ENCODE results near the gene THSD7B.

Gene THSD7B

DNA sequence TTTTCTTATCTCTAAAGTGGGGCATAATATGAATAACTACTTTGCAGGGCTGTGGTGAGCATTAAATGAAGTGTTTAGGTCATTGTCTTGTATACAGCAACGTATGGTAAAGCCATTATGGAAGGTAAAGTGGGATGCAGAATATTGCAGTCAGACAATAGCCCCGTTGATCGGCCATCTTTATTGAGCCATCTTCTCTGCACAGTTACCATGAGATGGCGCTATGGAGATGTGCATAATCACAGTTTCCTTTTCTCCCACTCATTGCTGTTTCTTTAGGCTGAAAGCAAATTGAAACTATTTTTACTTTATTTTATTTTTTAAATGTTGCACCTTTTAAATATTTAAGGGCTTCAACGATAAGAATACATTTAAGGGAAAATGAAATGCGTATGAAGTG, 108.9 kb downstream of the THSD7B start:
- Histone ChIP-seq H3K9ac (ENCODE audit: low read depth, low read length, poor library complexity) (no peak overlapping the region), H3K27me3 (ENCODE audit: control insufficient read depth in 3 of 3, insufficient read depth in 3 of 3, low read depth in 1 of 3, low read length in 3 of 3) (no peaks in the 10 kb centered on the region), H3K14ac (ENCODE audit: low read length) (no peak overlapping the region), H3K79me1 (ENCODE audit: low read depth, low read length) (no peaks in the 10 kb centered on the region), H3K23ac (ENCODE audit: low read depth, low read length, poor library complexity) (no peak overlapping the region), H2BK120ac (ENCODE audit: low read depth, low read length) (no peak overlapping the region), H3K4me1 (ENCODE audit: control insufficient read depth in 2 of 2, insufficient read depth in 1 of 2, low read depth in 1 of 2, low read length in 2 of 2) (no peaks in the 10 kb centered on the region), H4K91ac (ENCODE audit: low read depth, low read length, poor library complexity) (no peak overlapping the region), H2BK5ac (ENCODE audit: low read length) (no peak overlapping the region), H3K4me3 (ENCODE audit: low read length in 2 of 2) (no peak overlapping the region), H3K4me2 (ENCODE audit: insufficient read depth, low read length, poor library complexity, severe bottlenecking) (no peak overlapping the region), H2AFZ (ENCODE audit: low read length) (no peak overlapping the region), H3K9me3 (replicated peaks in 1 of 2; ENCODE audit: control insufficient read depth in 2 of 2, insufficient read depth in 1 of 2, low read depth in 1 of 2, low read length in 2 of 2) (no peaks in the 10 kb centered on the region), H3K27ac (replicated peaks; ENCODE audit: low read length) (no peak overlapping the region), H2BK15ac (ENCODE audit: low read length) (no peak overlapping the region), H3K36me3 (replicated peaks in 1 of 2; ENCODE audit: control insufficient read depth in 2 of 2, insufficient read depth in 2 of 2, low read length in 2 of 2) (no peaks in the 10 kb centered on the region), H3K4ac (ENCODE audit: low read length) (no peak overlapping the region), H3K18ac (ENCODE audit: low read length) (no peak overlapping the region), H2BK12ac (ENCODE audit: low read length) (no peak overlapping the region), H4K8ac (ENCODE audit: low read depth, low read length) (no peak overlapping the region), H2AK5ac (ENCODE audit: low read depth, low read length) (no peak overlapping the region)
- peak; percentile 8 for DNase-seq (ENCODE audit: low spot score)
- no CpG with 5 or more reads among the region's 6 CpGs for WGBS, 2 donors (ENCODE audit: extremely low coverage in 2 of 2, insufficient read length in 2 of 2, insufficient replicate concordance in 1 of 2)

DNA sequence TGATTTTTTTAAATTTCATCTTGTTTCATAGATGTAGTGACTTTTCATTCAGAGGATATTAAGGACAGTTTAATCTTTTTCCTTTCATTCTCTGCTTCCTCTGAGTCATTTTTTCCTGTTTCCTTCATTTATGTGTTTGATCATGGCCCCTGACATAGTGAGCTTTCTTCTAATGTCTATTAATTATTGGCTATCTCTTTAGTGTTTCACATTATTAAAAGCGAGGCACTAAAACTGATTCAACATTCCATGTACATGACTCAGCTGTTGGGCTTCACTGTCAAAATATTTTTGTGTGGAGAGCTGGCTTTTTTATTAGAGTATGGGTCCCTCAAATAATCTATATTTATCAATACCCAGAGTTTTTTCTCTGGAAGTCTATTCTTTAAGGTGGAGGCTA, 125.8 kb downstream of the THSD7B start:
- no peak for DNase-seq (ENCODE audit: low spot score)
- WGBS, 2 donors (ENCODE audit: extremely low coverage in 2 of 2, insufficient read length in 2 of 2, insufficient replicate concordance in 1 of 2) = no CpG with 5 or more reads among the region's 1 CpG

DNA sequence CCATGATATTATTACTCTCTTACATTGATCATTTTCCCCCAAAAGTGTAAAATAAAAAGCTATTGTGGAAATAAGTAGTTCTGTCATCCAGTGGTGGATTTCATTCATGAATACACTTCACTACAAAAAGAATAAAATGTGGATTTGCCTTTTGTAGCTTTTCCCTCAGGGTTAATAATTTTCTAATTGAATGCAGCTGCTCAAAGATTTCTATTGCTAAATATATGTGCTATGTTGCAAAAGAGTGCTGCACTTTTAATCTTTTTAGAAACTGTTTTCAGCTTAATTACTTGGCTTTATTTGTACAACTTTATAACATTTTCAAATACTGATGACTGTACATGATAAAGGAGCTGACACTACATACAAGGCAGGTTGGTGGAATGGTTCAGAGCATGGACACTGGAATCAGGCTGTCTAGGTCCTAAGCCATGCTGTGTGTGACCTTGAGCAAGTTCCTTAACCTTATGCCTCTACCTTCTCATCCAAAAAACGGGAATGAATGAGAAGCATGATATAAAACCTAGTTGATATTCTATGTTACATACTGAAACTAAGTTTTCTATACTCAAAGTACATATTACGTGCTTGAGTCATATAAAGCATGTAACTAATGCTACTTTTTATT, 128.8 kb downstream of the THSD7B start:
- no peak overlapping the region for H2BK15ac ChIP-seq (ENCODE audit: low read length)
- no peak overlapping the region for H2BK12ac ChIP-seq (ENCODE audit: low read length)
- DNase-seq (ENCODE audit: low spot score) = no peak
- no peak overlapping the region for H3K27ac ChIP-seq (replicated peaks; ENCODE audit: low read length)
- H3K27me3 ChIP-seq (ENCODE audit: control insufficient read depth in 3 of 3, insufficient read depth in 3 of 3, low read depth in 1 of 3, low read length in 3 of 3) = no peaks in the 10 kb centered on the region
- no peak overlapping the region for H2AFZ ChIP-seq (ENCODE audit: low read length)
- H3K9me3 ChIP-seq (replicated peaks in 1 of 2; ENCODE audit: control insufficient read depth in 2 of 2, insufficient read depth in 1 of 2, low read depth in 1 of 2, low read length in 2 of 2) = no peaks in the 10 kb centered on the region
- no peak overlapping the region for H3K4me2 ChIP-seq (ENCODE audit: insufficient read depth, low read length, poor library complexity, severe bottlenecking)
- H2BK5ac ChIP-seq (ENCODE audit: low read length) = no peak overlapping the region
- H3K79me1 ChIP-seq (ENCODE audit: low read depth, low read length) = no peaks in the 10 kb centered on the region
- H4K8ac ChIP-seq (ENCODE audit: low read depth, low read length) = no peak overlapping the region
- no peak overlapping the region for H3K18ac ChIP-seq (ENCODE audit: low read length)
- H4K91ac ChIP-seq (ENCODE audit: low read depth, low read length, poor library complexity) = no peak overlapping the region
- H2BK120ac ChIP-seq (ENCODE audit: low read depth, low read length) = no peak overlapping the region
- H3K36me3 ChIP-seq (replicated peaks in 1 of 2; ENCODE audit: control insufficient read depth in 2 of 2, insufficient read depth in 2 of 2, low read length in 2 of 2) = no peaks in the 10 kb centered on the region
- no CpG with 5 or more reads among the region's 2 CpGs for WGBS, 2 donors (ENCODE audit: extremely low coverage in 2 of 2, insufficient read length in 2 of 2, insufficient replicate concordance in 1 of 2)
- H3K14ac ChIP-seq (ENCODE audit: low read length) = no peak overlapping the region
- H3K23ac ChIP-seq (ENCODE audit: low read depth, low read length, poor library complexity) = no peak overlapping the region
- no peak overlapping the region for H3K4me3 ChIP-seq (ENCODE audit: low read length in 2 of 2)
- no peak overlapping the region for H3K4ac ChIP-seq (ENCODE audit: low read length)
- H3K4me1 ChIP-seq (ENCODE audit: control insufficient read depth in 2 of 2, insufficient read depth in 1 of 2, low read depth in 1 of 2, low read length in 2 of 2) = no peaks in the 10 kb centered on the region
- H3K9ac ChIP-seq (ENCODE audit: low read depth, low read length, poor library complexity) = no peak overlapping the region
- no peak overlapping the region for H2AK5ac ChIP-seq (ENCODE audit: low read depth, low read length)

More for the DNA sequence above, 125.8 kb downstream of the THSD7B start:
- Histone ChIP-seq H3K4ac (ENCODE audit: low read length) (no peak overlapping the region), H3K27ac (replicated peaks; ENCODE audit: low read length) (no peak overlapping the region), H3K14ac (ENCODE audit: low read length) (no peak overlapping the region), H3K4me1 (ENCODE audit: control insufficient read depth in 2 of 2, insufficient read depth in 1 of 2, low read depth in 1 of 2, low read length in 2 of 2) (no peaks in the 10 kb centered on the region), H2BK120ac (ENCODE audit: low read depth, low read length) (no peak overlapping the region), H4K8ac (ENCODE audit: low read depth, low read length) (no peak overlapping the region), H3K9ac (ENCODE audit: low read depth, low read length, poor library complexity) (no peak overlapping the region), H2BK5ac (ENCODE audit: low read length) (no peak overlapping the region), H2BK15ac (ENCODE audit: low read length) (no peak overlapping the region), H3K79me1 (ENCODE audit: low read depth, low read length) (no peaks in the 10 kb centered on the region), H2AFZ (ENCODE audit: low read length) (no peak overlapping the region), H3K36me3 (replicated peaks in 1 of 2; ENCODE audit: control insufficient read depth in 2 of 2, insufficient read depth in 2 of 2, low read length in 2 of 2) (no peaks in the 10 kb centered on the region), H3K23ac (ENCODE audit: low read depth, low read length, poor library complexity) (no peak overlapping the region), H3K18ac (ENCODE audit: low read length) (no peak overlapping the region), H3K27me3 (ENCODE audit: control insufficient read depth in 3 of 3, insufficient read depth in 3 of 3, low read depth in 1 of 3, low read length in 3 of 3) (no peaks in the 10 kb centered on the region), H3K4me2 (ENCODE audit: insufficient read depth, low read length, poor library complexity, severe bottlenecking) (no peak overlapping the region), H2AK5ac (ENCODE audit: low read depth, low read length) (no peak overlapping the region), H4K91ac (ENCODE audit: low read depth, low read length, poor library complexity) (no peak overlapping the region), H3K4me3 (ENCODE audit: low read length in 2 of 2) (no peak overlapping the region), H3K9me3 (replicated peaks in 1 of 2; ENCODE audit: control insufficient read depth in 2 of 2, insufficient read depth in 1 of 2, low read depth in 1 of 2, low read length in 2 of 2) (no peaks in the 10 kb centered on the region), H2BK12ac (ENCODE audit: low read length) (no peak overlapping the region)

DNA sequence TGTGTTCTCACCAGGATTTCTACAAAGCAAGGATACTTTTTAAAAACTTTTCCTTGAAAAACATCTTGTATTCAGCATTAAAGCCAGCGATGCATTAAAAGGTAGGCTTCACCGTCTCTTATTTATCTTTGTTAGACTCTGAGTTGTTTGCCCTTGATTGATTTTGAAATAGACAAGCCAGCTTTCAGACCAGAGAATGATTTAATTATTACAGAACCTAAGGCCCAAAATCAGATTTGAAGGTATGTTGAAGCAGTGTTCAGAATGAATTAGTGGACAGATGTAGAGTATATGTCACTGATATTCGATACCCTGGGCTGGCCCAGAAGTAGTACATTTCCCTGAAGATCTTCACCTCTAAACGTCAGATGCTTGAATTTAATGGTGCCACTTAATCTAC, 136.4 kb downstream of the THSD7B start:
- Histone ChIP-seq H2BK15ac (ENCODE audit: low read length) (no peak overlapping the region), H3K4me2 (ENCODE audit: insufficient read depth, low read length, poor library complexity, severe bottlenecking) (no peak overlapping the region), H3K27ac (replicated peaks; ENCODE audit: low read length) (no peak overlapping the region), H3K36me3 (replicated peaks in 1 of 2; ENCODE audit: control insufficient read depth in 2 of 2, insufficient read depth in 2 of 2, low read length in 2 of 2) (no peaks in the 10 kb centered on the region), H2BK120ac (ENCODE audit: low read depth, low read length) (no peak overlapping the region), H2AK5ac (ENCODE audit: low read depth, low read length) (no peak overlapping the region), H3K4ac (ENCODE audit: low read length) (no peak overlapping the region), H3K4me3 (ENCODE audit: low read length in 2 of 2) (no peak overlapping the region), H3K9me3 (replicated peaks in 1 of 2; ENCODE audit: control insufficient read depth in 2 of 2, insufficient read depth in 1 of 2, low read depth in 1 of 2, low read length in 2 of 2) (no peaks in the 10 kb centered on the region), H3K4me1 (ENCODE audit: control insufficient read depth in 2 of 2, insufficient read depth in 1 of 2, low read depth in 1 of 2, low read length in 2 of 2) (no peaks in the 10 kb centered on the region), H3K79me1 (ENCODE audit: low read depth, low read length) (no peaks in the 10 kb centered on the region), H3K18ac (ENCODE audit: low read length) (no peak overlapping the region), H2AFZ (ENCODE audit: low read length) (no peak overlapping the region), H3K9ac (ENCODE audit: low read depth, low read length, poor library complexity) (no peak overlapping the region), H3K14ac (ENCODE audit: low read length) (no peak overlapping the region), H2BK12ac (ENCODE audit: low read length) (no peak overlapping the region), H4K91ac (ENCODE audit: low read depth, low read length, poor library complexity) (no peak overlapping the region), H2BK5ac (ENCODE audit: low read length) (no peak overlapping the region), H3K27me3 (ENCODE audit: control insufficient read depth in 3 of 3, insufficient read depth in 3 of 3, low read depth in 1 of 3, low read length in 3 of 3) (no peaks in the 10 kb centered on the region), H3K23ac (ENCODE audit: low read depth, low read length, poor library complexity) (no peak overlapping the region), H4K8ac (ENCODE audit: low read depth, low read length) (no peak overlapping the region)
- no peak for DNase-seq (ENCODE audit: low spot score)
- no CpG with 5 or more reads among the region's 4 CpGs for WGBS, 2 donors (ENCODE audit: extremely low coverage in 2 of 2, insufficient read length in 2 of 2, insufficient replicate concordance in 1 of 2)
